Endometrium (tissue), 2 donors: ENCODE measurements around the gene MEGF8.
"Not testable (repeated sequence)": the region's sequence is repeated elsewhere in the genome, so short reads cannot be mapped to it uniquely, and the experiment has no call there.

Experiments used
- FAIRE-seq: peaks from 2 replicates; lab custom pipeline; 2012; peaks lifted over from hg19 to GRCh38; lab: Jason Lieb, UNC
- donor health status: control.
- donor health status: control.

MEGF8 gene

GRCh38 chr19:42333018-42333417 lies 7.6 kb downstream of the MEGF8 start:
- no peak for FAIRE-seq

- FAIRE-seq = no peak
Measured at GRCh38 chr19:42333975-42334696, 8.7 kb downstream of the MEGF8 start.

GRCh38 chr19:42334697-42335373 lies 9.4 kb downstream of the MEGF8 start:
- FAIRE-seq = no peak

DNA sequence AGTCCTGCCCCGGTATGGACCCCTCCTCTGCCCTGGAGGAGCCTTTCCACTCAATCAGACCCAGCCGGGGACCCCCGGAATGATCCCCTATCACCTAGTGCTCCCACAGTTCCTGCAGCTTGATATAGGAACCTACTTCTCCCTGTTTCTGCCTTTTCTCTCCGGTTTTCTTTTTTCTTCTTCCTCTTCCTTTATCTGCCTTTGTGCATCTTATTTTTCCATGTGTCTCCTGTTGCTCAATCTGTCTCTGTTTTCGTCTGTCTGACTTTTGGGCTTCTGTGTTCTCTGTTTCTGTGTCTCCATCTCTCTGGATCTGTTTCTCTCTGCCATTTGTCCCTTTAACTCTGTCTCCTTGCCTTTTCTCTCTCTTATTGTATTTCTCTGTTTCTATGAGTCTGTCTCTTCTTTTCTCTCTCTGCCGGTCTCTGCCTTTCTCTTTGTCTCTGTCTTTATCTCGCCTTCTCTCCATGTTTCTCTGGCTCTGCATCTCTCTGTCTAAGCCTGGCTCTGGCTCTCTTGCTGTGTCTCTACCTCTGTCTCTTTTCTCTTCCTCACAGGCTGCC lies 10.0 kb downstream of the MEGF8 start:
- no peak for FAIRE-seq

- no peak for FAIRE-seq
Measured at GRCh38 chr19:42335971-42336370, 10.5 kb downstream of the MEGF8 start.

DNA sequence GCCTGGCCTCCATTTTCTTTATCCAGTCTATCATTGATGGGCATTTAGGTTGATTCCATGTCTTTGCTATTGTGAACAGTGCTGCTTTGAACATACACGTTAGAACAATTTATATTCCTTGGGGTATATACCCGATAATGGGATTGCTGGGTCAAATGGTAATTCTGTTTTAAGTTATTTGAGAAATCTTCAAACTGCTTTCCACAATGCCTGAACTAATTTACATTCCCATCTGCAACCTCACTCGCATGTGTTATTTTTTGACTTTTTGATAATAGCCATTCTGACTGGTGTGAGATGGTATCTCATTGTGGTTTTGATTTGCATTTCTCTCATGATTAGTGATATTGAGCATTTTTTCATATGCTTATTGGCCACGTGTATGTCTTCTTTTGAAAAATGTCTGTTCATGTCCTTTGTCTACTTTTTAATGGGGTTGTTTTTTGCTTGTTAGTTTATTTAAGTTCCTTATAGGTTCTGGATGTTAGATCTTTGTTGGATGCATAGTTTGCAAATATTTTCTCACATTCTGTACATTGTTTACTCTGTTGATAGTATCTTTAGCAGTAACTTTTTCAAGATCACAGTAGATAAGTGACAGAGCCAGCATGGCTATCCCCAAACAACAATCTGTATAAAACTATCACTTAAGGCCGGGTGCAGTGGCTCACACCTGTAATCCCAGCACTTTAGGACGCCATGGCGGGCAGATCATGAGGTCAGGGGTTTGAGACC lies 13.9 kb downstream of the MEGF8 start:
- FAIRE-seq = peak; percentile 8

GRCh38 chr19:42339922-42340321 lies 14.5 kb downstream of the MEGF8 start:
- FAIRE-seq = not testable (repeated sequence)

DNA sequence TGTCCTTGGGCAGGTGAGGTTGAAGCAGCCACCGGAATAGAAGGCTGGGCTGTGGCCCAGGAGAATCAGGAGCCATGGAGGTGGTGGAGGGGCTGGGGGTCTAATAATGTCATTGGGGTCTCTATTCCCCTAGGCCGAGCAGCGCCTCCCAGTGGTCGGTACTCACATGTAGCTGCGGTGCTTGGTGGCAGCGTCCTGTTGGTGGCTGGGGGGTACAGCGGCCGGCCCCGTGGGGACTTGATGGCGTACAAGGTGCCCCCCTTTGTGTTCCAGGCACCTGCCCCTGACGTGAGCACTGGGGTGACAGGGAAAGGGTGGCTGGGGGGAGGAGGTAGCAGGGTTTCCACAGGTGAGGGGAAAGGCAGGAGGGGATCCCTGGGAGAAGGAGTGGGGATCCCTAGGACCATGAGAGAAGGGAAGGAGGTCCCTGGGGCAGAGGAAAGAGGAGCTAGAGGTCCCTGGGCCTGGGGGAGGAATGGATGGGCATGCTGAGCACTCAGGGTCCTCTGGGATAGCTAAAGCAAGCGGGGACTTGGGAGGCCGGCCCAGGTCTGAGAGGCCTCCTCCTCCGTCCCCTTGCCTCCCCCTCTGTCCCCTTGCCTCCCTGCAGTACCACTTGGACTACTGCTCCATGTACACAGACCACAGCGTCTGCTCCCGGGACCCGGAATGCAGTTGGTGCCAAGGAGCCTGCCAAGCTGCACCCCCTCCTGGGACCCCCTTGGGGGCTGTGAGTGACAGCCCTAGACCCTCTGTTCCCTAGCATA lies 18.1 kb downstream of the MEGF8 start:
- no peak for FAIRE-seq

DNA sequence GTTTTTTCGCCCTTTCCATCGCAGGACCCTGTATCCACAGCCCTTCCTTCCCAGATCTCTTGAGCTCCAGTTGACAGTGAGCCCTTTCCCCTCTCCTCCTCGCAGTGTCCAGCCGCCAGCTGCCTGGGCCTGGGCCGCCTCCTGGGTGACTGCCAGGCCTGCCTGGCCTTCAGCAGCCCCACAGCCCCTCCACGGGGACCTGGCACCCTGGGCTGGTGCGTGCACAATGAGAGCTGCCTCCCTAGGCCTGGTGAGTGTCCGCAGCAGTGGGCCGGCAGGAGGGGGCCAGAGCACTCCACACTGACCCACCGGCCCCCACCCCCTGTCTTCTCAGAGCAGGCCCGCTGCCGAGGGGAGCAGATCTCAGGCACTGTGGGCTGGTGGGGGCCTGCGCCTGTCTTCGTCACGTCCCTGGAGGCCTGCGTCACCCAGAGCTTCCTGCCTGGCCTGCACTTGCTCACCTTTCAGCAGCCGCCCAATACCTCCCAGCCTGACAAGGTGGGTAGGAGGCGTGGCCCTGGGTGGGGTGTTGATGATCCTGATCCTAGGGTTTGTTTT lies 19.0 kb downstream of the MEGF8 start:
- FAIRE-seq = no peak

- no peak for FAIRE-seq
Measured at GRCh38 chr19:42345191-42345812, 19.9 kb downstream of the MEGF8 start.

GRCh38 chr19:42348211-42348610 lies 22.8 kb downstream of the MEGF8 start:
- no peak for FAIRE-seq

DNA sequence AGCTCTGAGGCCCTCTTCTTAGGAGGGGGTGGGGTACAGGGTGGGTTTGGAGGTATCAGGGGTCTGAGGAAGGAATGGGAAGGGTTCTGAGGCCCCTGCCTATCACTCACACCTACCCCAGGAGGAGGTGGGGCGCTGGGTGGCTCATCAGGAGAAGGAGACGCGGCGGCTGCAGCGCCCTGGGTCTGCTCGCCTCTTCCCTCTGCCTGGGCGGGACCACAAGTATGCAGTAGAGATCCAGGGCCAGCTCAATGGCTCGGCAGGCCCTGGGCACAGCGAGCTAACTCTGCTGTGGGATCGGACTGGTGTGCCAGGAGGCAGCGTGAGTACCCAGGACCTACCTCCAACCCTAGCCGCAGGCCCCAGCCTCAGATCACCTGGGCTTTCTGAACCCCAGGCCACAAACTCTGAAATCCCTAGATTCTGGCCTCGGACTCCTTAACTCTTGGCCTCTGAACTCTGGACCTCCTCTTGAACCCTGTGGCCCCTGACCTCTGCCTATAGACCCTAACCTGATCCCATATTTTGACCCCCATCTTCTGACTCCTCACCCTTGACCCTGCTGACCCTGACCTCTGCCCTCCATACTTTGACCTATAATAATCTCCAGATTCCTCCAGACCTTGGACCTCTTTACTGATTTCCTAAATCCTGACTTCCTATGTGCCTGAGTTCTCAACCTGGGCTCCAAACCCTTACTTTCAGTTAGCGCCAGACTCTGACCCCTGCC lies 24.1 kb downstream of the MEGF8 start:
- FAIRE-seq = no peak

- no peak for FAIRE-seq
Measured at GRCh38 chr19:42350417-42350816, 25.0 kb downstream of the MEGF8 start.

DNA sequence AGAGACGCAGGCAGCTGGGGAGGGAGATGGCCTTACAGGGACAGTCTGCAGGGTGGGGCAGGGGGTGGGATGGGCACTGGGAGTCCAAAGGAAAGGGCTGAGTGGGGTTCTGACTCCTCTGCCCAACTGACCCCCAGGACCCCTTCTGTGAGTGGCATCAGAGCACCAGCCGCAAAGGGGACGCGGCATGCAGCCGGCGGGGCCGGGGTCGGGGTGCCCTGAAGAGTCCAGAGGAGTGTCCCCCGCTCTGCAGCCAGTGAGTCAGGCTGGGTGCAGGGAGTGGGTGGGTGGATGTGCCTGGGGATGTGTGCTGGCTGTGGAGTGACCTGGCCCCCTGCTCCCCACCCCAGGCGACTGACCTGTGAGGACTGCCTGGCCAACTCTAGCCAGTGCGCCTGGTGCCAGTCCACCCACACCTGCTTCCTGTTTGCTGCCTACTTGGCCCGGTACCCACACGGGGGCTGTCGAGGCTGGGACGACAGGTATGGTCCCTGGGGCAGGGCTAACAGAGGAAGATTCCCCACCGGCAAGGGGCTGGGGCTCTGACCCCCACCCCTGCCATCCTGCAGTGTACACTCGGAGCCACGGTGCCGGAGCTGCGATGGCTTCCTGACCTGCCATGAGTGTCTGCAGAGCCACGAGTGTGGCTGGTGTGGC lies 25.8 kb downstream of the MEGF8 start:
- FAIRE-seq = no peak

GRCh38 chr19:42352301-42353259 lies 27.1 kb downstream of the MEGF8 start:
- no peak for FAIRE-seq

- no peak for FAIRE-seq
Measured at GRCh38 chr19:42353341-42354015, 28.0 kb downstream of the MEGF8 start.

DNA sequence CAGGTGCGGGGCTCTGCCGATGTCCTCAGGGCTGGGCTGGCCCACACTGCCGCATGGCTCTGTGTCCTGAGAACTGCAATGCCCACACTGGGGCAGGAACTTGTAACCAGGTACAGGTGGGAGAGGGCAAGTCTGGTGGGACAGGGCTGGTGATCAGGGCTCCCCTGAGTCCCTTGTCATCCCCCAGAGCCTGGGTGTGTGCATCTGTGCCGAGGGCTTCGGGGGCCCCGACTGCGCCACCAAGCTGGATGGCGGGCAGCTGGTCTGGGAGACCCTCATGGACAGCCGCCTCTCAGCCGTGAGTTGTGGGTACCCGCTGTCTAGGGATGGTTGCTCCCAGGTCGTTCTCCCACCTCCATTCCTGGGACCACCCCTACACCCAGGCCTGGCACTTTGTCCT lies 30.5 kb downstream of the MEGF8 start:
- no peak for FAIRE-seq

- no peak for FAIRE-seq
Measured at GRCh38 chr19:42356686-42357085, 31.3 kb downstream of the MEGF8 start.
